Stimulated activated CD4-positive, alpha-beta T cell treated with anti-CD3 and anti-CD28 coated beads, Interleukin-2, amount 100 ng/mL, for 48 hours (primary cell): Measurements from ENCODE around the gene PSMA6.
A peak's percentile ranks its signal among the peaks of the same experiment; 100 is the strongest.
"Not testable (repeated sequence)": the region's sequence is repeated elsewhere in the genome, so short reads cannot be mapped to it uniquely, and the experiment has no call there.

Experiments
- DNase-seq, 2 donors: peaks; one replicate each; pipeline ENCODE4 v3.0.0-alpha.2; 2020

PSMA6 gene

GRCh38 chr14:35292051-35292769 lies at the start of gene PSMA6:
Gene PSMA6, plus strand, starts transcription at chr14:35292382. Its CDS starts 95 bp downstream, at chr14:35292477.
- peak; percentile 98 for DNase-seq

- DNase-seq, result no peak
These were observed 49.4 kb upstream of the PSMA6 start for GRCh38 chr14:35242599-35243311.

GRCh38 chr14:35243956-35244355 lies 48.2 kb upstream of the PSMA6 start:
- DNase-seq, result no peak

- no peak for DNase-seq
These were observed 47.6 kb upstream of the PSMA6 start for GRCh38 chr14:35244542-35244941.

- DNase-seq, result no peak
These were observed 47.1 kb upstream of the PSMA6 start for GRCh38 chr14:35245051-35245450.

GRCh38 chr14:35247777-35248475 lies 44.3 kb upstream of the PSMA6 start:
- DNase-seq, result no peak

GRCh38 chr14:35248476-35248788 lies 43.8 kb upstream of the PSMA6 start:
- no peak for DNase-seq

- no peak for DNase-seq
These were observed 41.9 kb upstream of the PSMA6 start for GRCh38 chr14:35250319-35250718.

DNA sequence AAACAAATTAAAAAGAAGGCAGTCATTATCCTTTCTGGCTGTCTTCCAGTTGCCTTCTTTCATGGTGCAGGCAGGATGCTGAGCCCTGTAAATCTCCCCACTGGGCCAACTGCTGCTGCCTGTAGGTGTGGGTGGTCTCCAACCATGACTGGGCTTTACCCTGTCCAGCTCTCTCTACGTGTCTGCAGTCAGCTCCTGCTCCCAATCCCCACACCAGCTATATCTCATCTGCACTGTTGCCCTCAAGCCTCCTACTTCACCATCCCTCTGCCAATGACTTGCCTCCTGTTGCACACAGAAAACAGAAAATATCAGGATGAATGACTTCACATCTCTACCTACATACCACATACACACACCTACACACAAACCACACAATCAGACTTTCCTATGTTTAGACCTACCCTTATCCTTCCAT lies 39.7 kb upstream of the PSMA6 start:
- DNase-seq, result no peak

DNA sequence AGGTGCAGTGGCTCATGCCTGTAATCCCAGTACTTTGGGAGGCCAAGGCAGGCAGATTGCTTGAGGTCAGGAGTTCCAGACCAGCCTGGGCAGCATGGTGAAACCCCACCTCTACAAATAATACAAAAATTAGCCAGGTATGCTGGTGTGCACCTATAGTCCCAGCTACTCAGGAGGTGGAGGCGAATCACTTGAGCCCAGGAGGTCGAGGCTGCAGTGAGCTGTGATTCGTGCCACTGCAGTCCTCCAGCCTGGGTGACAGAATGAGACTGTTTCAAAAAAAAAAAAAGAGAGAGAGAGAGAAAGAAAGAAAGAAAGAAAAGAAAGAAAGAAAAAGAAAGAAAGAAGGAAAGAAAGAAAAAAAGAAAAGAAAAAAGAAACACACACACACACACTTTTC lies 39.1 kb upstream of the PSMA6 start:
- not testable (repeated sequence) for DNase-seq

DNA sequence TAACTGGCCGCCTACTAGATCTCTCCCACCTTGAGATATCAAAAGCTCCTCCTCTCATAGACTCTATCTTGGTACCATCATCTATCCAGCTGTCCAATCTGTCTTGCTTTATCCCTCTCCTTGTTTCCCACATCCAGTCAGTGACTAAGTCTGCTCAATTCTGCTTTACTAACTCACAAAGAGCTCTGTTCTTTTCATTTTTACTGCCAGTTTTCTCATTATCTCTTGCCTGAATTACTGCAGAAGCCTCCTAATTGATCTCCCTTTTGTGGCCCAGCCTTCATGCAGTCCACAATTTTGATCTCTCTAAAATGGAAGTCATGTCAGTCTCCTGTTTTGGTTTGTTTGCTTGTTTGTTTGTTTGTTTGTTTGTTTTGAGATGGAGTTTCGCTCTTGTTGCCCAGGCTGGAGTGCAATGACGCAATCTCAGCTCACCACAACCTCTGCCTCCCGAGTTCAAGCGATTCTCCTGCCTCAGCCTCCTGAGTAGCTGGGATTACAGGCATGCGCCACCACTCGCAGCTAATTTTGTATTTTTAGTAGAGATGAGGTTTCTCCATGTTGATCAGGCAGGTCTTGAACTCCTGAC lies 38.1 kb upstream of the PSMA6 start:
- DNase-seq, result not testable (repeated sequence)

DNA sequence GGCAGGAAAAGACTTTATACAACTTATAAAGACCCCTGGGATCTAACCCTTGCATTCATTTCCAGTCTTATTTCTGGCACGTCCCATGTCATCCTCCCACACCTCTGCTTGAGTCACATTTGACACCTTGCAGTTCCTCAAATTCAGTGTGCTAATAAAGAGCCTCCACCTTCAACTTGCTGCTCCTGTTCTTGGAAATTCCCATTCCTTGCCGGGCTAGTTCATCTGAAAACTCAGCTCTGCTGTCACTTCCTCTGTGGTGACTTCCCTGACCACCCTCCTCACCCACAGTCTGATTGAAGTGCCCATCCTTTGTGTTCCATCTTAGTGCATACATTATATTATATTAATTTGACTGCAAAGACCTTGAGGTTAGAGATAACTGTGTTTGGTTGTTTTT lies 37.4 kb upstream of the PSMA6 start:
- DNase-seq, result peak; percentile 4 to 15

GRCh38 chr14:35255711-35256110 lies 36.5 kb upstream of the PSMA6 start:
- DNase-seq, result no peak

- DNase-seq, result no peak
These were observed 34.4 kb upstream of the PSMA6 start for GRCh38 chr14:35257809-35258208.

DNA sequence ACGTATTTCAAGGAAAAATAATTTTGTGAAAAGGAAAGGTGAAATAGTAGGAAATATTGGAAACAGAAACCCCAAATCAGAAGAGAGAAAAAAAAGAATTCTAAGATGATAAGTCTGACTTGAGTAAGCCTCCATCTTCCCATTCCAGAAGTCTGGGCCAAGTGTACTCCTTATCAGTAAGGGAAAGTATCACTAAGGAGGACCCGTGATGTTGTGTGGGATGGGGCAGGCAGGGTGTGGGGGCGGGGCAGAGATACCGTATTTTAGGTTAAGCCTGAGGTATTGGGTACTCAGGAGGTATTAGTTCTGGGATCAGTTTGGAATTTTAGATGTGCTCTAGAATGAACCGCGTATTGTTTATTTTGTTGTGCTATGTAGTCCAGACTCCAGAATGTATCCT lies 33.8 kb upstream of the PSMA6 start:
- no peak for DNase-seq

GRCh38 chr14:35261774-35262173 lies 30.4 kb upstream of the PSMA6 start:
- DNase-seq, result no peak

DNA sequence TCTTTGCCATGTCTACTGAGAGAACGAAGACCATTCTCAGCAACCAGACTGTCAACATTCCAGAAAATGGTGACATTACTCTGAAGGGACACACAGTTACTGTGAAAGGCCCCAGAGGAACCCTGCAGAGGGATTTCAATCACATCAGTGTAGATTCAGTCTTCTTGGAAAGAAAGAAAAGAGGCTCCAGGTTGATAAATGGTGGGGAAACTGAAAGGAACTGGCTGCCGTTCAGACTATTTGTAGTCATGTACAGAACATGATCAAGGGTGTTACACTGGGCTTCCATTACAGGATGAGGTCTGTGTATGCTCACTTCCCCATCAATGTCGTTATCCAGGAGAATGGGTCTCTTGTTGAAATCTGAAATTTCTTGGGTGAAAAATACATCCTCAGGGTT lies 29.7 kb upstream of the PSMA6 start:
- no peak for DNase-seq

DNA sequence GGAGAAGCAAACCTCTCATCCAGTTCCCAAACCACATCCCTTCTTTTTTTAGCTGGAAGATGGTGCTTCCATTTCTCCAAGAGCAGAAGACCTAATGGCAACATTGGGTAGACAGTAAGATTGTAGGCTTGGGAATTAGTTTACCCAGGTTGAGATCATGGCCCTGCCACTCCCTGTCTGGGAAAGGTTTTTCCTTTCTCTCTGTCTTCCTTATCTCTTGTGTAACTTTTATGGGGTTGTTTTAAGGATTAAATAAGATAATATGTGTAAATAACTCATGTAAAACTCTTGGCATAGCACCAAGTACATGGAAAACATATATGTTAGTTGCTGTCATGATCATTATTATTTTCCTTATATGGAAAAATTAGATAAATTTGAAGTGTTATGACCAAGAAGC lies 23.2 kb upstream of the PSMA6 start:
- no peak for DNase-seq

GRCh38 chr14:35274805-35275204 lies 17.4 kb upstream of the PSMA6 start:
- DNase-seq, result no peak

GRCh38 chr14:35277179-35277578 lies 15.0 kb upstream of the PSMA6 start:
- DNase-seq, result no peak

GRCh38 chr14:35279369-35279768 lies 12.8 kb upstream of the PSMA6 start:
- no peak for DNase-seq

GRCh38 chr14:35281341-35281740 lies 10.8 kb upstream of the PSMA6 start:
- no peak for DNase-seq

GRCh38 chr14:35284506-35284905 lies 7.7 kb upstream of the PSMA6 start:
- DNase-seq, result no peak
